K562 (cell line): ENCODE measurements around the gene GAPDH. TPM values are rescaled to one million over a fixed set of nuclear protein-coding genes. Genes with fewer than 3 reads are reported as not detected.

ENCODE experiments used
- ATAC-seq: fragments of 200-7000 bp; cut with Tn5 transposase; 3 replicates; pipeline ENCODE4 v1.9.1; 2020; ENCODE audit warnings: moderate library complexity
- BruUV-seq: library from RNA; stranded (reverse); fragments of 400-500 nt; replicated peaks from 2 replicates; lab custom pipeline; 2021; lab: Mats Ljungman, UMichigan
- CTCF ChIA-PET: fragments of 300-600 bp; formaldehyde crosslinking; extraction: SDS; loops from one replicate; lab custom pipeline; 2021; ENCODE audit warnings: low intra/inter-chr PET ratio; lab: Yijun Ruan, JAX
- POLR2A ChIA-PET: fragments of 300-600, 350-650 bp; sonication (Branson Sonifier 250); formaldehyde crosslinking; extraction: SDS; loops from one replicate; lab custom pipeline; 2021; ENCODE audit warnings: antibody characterized with exemption, inconsistent platforms; lab: Yijun Ruan, JAX
- DNase-seq, 4 experiments: peaks; one replicate each; pipeline versions ENCODE4 v3.0.0 to v3.0.0-alpha.2; 2011 to 2018; ENCODE audit warnings: low spot score in 3 of 4, mixed read lengths in 3 of 4; ENCODE audit errors: extremely low read depth in 1 of 4
- FAIRE-seq: peaks from 2 replicates; lab custom pipeline; 2011; peaks lifted over from hg19 to GRCh38; lab: Jason Lieb, UNC
- H2AFZ ChIP-seq: 2 replicates; pipeline ENCODE4 v1.6.0; 2011; ENCODE audit warnings: low read depth, low read length, control low read depth, inconsistent platforms
- H3K27ac ChIP-seq: fragments of 200-600 bp; 3 replicates; pipeline ENCODE4 v1.8.0; 2011; ENCODE audit warnings: low read depth, mild to moderate bottlenecking, control low read depth, inconsistent platforms, low read length, moderate library complexity, mixed read lengths; ENCODE audit errors: extremely low read depth
- H3K27me3 ChIP-seq, 2 experiments: fragments of 300-600 bp in 1 of 2; 2 replicates in 1 of 2; 3 replicates in 1 of 2; pipeline versions ENCODE4 v1.6.0 to v1.8.0; 2011; ENCODE audit warnings: inconsistent platforms in 2 of 2, low read length in 2 of 2, mild to moderate bottlenecking in 1 of 2, mixed read lengths in 1 of 2, moderate library complexity in 1 of 2; ENCODE audit not compliant: control insufficient read depth in 2 of 2, insufficient read depth in 2 of 2
- H3K36me3 ChIP-seq: fragments of 300-600 bp; 3 replicates; pipeline ENCODE4 v1.8.0; 2011; ENCODE audit warnings: mild to moderate bottlenecking, low read length, inconsistent platforms; ENCODE audit not compliant: control insufficient read depth, insufficient read depth
- H3K4me1 ChIP-seq, 2 experiments: fragments of 200-600 bp in 1 of 2; replicated peaks in 1 of 2; 2 replicates in 1 of 2; 3 replicates in 1 of 2; pipeline versions ENCODE4 v1.5.1 to v1.8.0; 2011; ENCODE audit warnings: inconsistent platforms in 2 of 2, low read length in 2 of 2, mild to moderate bottlenecking in 1 of 2, mixed read lengths in 1 of 2, moderate library complexity in 1 of 2; ENCODE audit not compliant: control insufficient read depth in 2 of 2, insufficient read depth in 2 of 2
- H3K4me2 ChIP-seq: 2 replicates; pipeline ENCODE4 v1.6.1; 2011; ENCODE audit warnings: low read length, control low read depth, inconsistent platforms, mixed read lengths; ENCODE audit not compliant: insufficient read depth
- H3K4me3 ChIP-seq: fragments of 200-600 bp; sonication (generic), shearing (Covaris generic); 2 replicates; pipeline ENCODE4 v1.5.1; 2016; ENCODE audit warnings: control low read depth, inconsistent platforms
- H3K79me2 ChIP-seq: fragments of 200-600 bp; 3 replicates; pipeline ENCODE4 v1.8.0; 2011; ENCODE audit warnings: low read length, inconsistent platforms; ENCODE audit not compliant: control insufficient read depth, insufficient read depth
- H3K9ac ChIP-seq, 2 experiments: 2 replicates each; pipeline versions ENCODE4 v1.6.0 to v1.6.1; 2011; ENCODE audit warnings: low read depth in 2 of 2, low read length in 2 of 2, control low read depth in 1 of 2, inconsistent platforms in 1 of 2, mild to moderate bottlenecking in 1 of 2, mixed read lengths in 1 of 2; ENCODE audit not compliant: insufficient read depth in 1 of 2
- H3K9me1 ChIP-seq: one replicate; pipeline ENCODE4 v1.6.0; 2011; ENCODE audit warnings: inconsistent platforms, mild to moderate bottlenecking, low read length, moderate library complexity; ENCODE audit not compliant: control insufficient read depth, insufficient read depth
- H3K9me3 ChIP-seq: replicated peaks from 2 replicates; pipeline ENCODE4 v1.5.1; 2011; ENCODE audit warnings: low read depth, low read length, inconsistent platforms; ENCODE audit not compliant: control insufficient read depth, insufficient read depth
- H4K20me1 ChIP-seq: replicated peaks from 2 replicates; pipeline ENCODE4 v1.6.1; 2011; ENCODE audit warnings: low read length, inconsistent platforms, mixed read lengths; ENCODE audit not compliant: control insufficient read depth, insufficient read depth
- CREM ChIP-seq: IDR thresholded peaks from 2 replicates; pipeline ENCODE4 v1.6.1; 2014; ENCODE audit warnings: antibody characterized with exemption, low read depth
- DPF2 ChIP-seq: fragments of 450-650 bp; IDR thresholded peaks from 2 replicates; pipeline ENCODE4 v1.6.1; 2016
- HDAC1 ChIP-seq, 2 experiments: fragments of 450-650 bp; IDR thresholded peaks; 2 replicates each; pipeline ENCODE4 v1.6.1; 2016 to 2017; ENCODE audit warnings: inconsistent platforms in 1 of 2, mild to moderate bottlenecking in 1 of 2, moderate library complexity in 1 of 2
- HES1 ChIP-seq: fragments of 450-650 bp; IDR thresholded peaks from 2 replicates; pipeline ENCODE4 v1.6.1; 2016; ENCODE audit warnings: low read depth, mild to moderate bottlenecking, moderate library complexity
- HNRNPL ChIP-seq: fragments of 200-400 bp; formaldehyde crosslinking; IDR thresholded peaks from 2 replicates; pipeline ENCODE4 v1.6.1; 2017; ENCODE audit warnings: low read depth, mild to moderate bottlenecking, low read length
- IFI16 ChIP-seq: fragments of 250-450 bp; sonication (Bioruptor Pico); IDR thresholded peaks from 2 replicates; pipeline ENCODE4 v2.1.2; 2022; ENCODE audit warnings: mild to moderate bottlenecking, inconsistent platforms
- MTA3 ChIP-seq: fragments of 450-650 bp; formaldehyde crosslinking; IDR thresholded peaks from 2 replicates; pipeline ENCODE4 v1.6.1; 2017; ENCODE audit warnings: mild to moderate bottlenecking, borderline replicate concordance
- PATZ1 ChIP-seq: fragments of 250-450 bp; sonication (Bioruptor Pico); IDR thresholded peaks from 2 replicates; pipeline ENCODE4 v1.5.0; 2020; ENCODE audit warnings: mild to moderate bottlenecking, borderline replicate concordance
- RBM39 ChIP-seq: fragments of 200-400 bp; formaldehyde crosslinking; optimal IDR thresholded peaks from 2 replicates; pipeline ENCODE3; 2018; ENCODE audit warnings: low read depth, low read length
- SAFB2 ChIP-seq: fragments of 200-400 bp; formaldehyde crosslinking; IDR thresholded peaks from 2 replicates; pipeline ENCODE4 v1.6.1; 2018; ENCODE audit warnings: borderline replicate concordance, low read length, low read depth, moderate library complexity; ENCODE audit not compliant: severe bottlenecking
- SIN3A ChIP-seq, 2 experiments: fragments of 150-350 bp in 1 of 2; IDR thresholded peaks; 2 replicates each; pipeline ENCODE4 v1.6.1; 2011 to 2016; ENCODE audit warnings: borderline replicate concordance in 2 of 2, low read depth in 2 of 2, low read length in 2 of 2, mild to moderate bottlenecking in 2 of 2, moderate library complexity in 2 of 2; ENCODE audit not compliant: control insufficient read depth in 1 of 2
- TBP ChIP-seq: optimal IDR thresholded peaks from 2 replicates; pipeline ENCODE3; 2011; ENCODE audit warnings: low read depth, low read length, improper control_type of control experiment
- TRIM28 ChIP-seq: fragments of 450-650 bp; IDR thresholded peaks from 2 replicates; pipeline ENCODE4 v1.6.1; 2017
- ZBTB1 ChIP-seq: sonication (generic); formaldehyde crosslinking; IDR thresholded peaks from 2 replicates; pipeline ENCODE4 v1.8.1; 2023; ENCODE audit warnings: missing genetic modification reagents, low read depth, mild to moderate bottlenecking, borderline replicate concordance
- ZBTB17 ChIP-seq: fragments of 450-650 bp; formaldehyde crosslinking; IDR thresholded peaks from 2 replicates; pipeline ENCODE4 v1.4.0; 2020; ENCODE audit warnings: mild to moderate bottlenecking
- ZNF449 ChIP-seq: fragments of 250-450 bp; sonication (Bioruptor Pico); IDR thresholded peaks from 2 replicates; pipeline ENCODE4 v1.8.0; 2022; ENCODE audit warnings: moderate library complexity, mild to moderate bottlenecking, inconsistent platforms
- ZNF778 ChIP-seq: fragments of 450-650 bp; formaldehyde crosslinking; IDR thresholded peaks from 2 replicates; pipeline ENCODE4 v1.4.0; 2020; ENCODE audit warnings: mild to moderate bottlenecking, moderate library complexity
- ZNF785 ChIP-seq: fragments of 250-450 bp; sonication (Bioruptor Pico); IDR thresholded peaks from 2 replicates; pipeline ENCODE4 v1.4.0; 2020; ENCODE audit warnings: mild to moderate bottlenecking
- WGBS: fragments of 100-300 bp; shearing (Covaris generic); methylation state at CpG from one replicate; pipeline ENCODE4 v1.1.6; 2016; ENCODE audit warnings: low coverage, mixed read lengths; ENCODE audit not compliant: insufficient coverage; ENCODE audit errors: missing lambda C conversion rate; 5-methylcytosine and 5-hydroxymethylcytosine counted together
- in situ Hi-C: fragments of 300-500 bp; cut with MboI; formaldehyde crosslinking; loops from 4 replicates; pipeline ENCODE4 v1.15.0; 2018; ENCODE audit warnings: inconsistent platforms, mixed read lengths
- intact Hi-C: fragments of 100-400 bp; cut with micrococcal nuclease; formaldehyde crosslinking; loops from 2 replicates; pipeline ENCODE4 v1.14.2; 2022
- polyA plus RNA-seq, 8 experiments: library from polyadenylated mRNA; depleted of rRNA in 4 of 8; stranded (reverse) in 5 of 8; unstranded in 3 of 8; fragments of >200 nt; fragmentation: Nextera tagmentation in 2 of 8; fragmentation: Illumina TruSeq in 1 of 8; extraction: Ambion mirVana in 2 of 8; extraction: Trizol in 1 of 8; gene quantifications; 2 replicates each; pipeline versions ENCODE4 v1.2.1 to v1.2.3, GENCODE V29; 2011 to 2014; ENCODE audit warnings: inconsistent platforms in 1 of 8, missing spikeins in 1 of 8
- total RNA-seq, 7 experiments: library from RNA; depleted of rRNA in 6 of 7; stranded (reverse); fragments of >200 nt in 6 of 7; fragmentation: Illumina TruSeq in 2 of 7; extraction: Trizol in 2 of 7; gene quantifications; 2 replicates each; pipeline versions ENCODE4 v1.2.1 to v1.2.3, GENCODE V29; 2011 to 2021; ENCODE audit warnings: low replicate concordance in 1 of 7

Gene GAPDH
- total and polyA plus RNA-seq, 9 of the 15 experiments (the other 6 are each of a cell fraction or from before 2014, with no cell fraction given) = 2,206 to 6,793 (median 4,217) TPM

DNA sequence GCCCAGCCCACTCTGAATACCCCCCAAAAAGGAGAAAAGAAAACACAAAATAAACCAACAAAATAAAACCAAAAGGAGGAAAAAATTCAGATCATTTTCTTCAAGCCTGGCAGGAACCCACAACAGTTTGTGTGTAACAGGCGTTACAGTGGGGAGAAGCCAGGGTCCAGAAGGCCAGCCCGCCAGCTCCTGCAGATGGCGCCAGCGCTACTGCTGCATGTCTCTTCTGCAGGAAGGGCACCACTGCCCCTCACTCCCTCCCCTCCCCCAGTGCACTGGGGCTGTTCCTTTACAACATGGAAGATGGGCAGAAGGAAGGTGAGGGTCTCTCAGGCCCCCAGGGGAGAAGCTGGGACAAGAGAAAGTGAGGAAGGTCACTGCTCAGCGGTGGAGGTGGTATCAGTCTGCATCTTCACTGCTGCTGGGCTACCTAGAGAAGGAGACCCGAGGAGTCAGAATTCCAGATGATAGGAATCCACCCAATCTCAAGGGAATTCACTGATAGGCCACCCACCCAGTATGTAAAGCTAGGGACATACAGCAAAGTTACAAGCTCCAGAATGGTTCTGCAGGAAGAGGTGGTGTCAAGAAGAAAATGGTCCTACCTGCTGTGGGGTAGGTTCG lies 36.1 kb downstream of the GAPDH start (continued):
- TF ChIP-seq ZNF449 (CRISPR knock-in tag) = no peak
- no peak for TF ChIP-seq DPF2
- TF ChIP-seq HDAC1 (IDR thresholded peaks at IDR 0.05) = no peak
- TF ChIP-seq RBM39 = no peak
- TF ChIP-seq IFI16 = no peak
- TF ChIP-seq CREM = 0 out of 2 replicates have a peak, but pooled peaks have one; percentile 7

GRCh38 chr12:6573001-6573400 lies 38.7 kb downstream of the GAPDH start:
- POLR2A ChIA-PET = interaction anchor here (1.1 kb wide), 1 partner anchor 33 kb away, joined by 6 read pairs; no protein-coding TSS in a partner anchor
- Histone ChIP-seq H3K9ac (no peak overlapping the region), H3K4me2 (no peak overlapping the region), H4K20me1 (no peaks in the 10 kb centered on the region), H3K4me3 (no peak overlapping the region), H3K27ac (no peak overlapping the region), H3K27me3 (no peaks in the 10 kb centered on the region), H3K36me3 (peaks cover 80% of the 10 kb centered on the region), H3K79me2 (peaks cover 5% of the 10 kb centered on the region), H3K4me1 (peaks cover 0 to 14% of the 10 kb centered on the region in 2 experiments; a peak in 2 of 5 replicates), H3K9me1 (no peaks in the 10 kb centered on the region), H2AFZ (no peak overlapping the region), H3K9me3 (no peaks in the 10 kb centered on the region)
- no peak for DNase-seq
- ATAC-seq = no peak
- 89% methylated on average over 7 of the region's 8 CpGs for WGBS
- no peak for FAIRE-seq
- CTCF ChIA-PET = no interaction called here
- TF ChIP-seq MTA3 (no peak), SAFB2 (no peak), ZNF785 (CRISPR knock-in tag) (no peak), ZNF778 (CRISPR knock-in tag) (no peak), TRIM28 (no peak), ZBTB1 (CRISPR knock-in tag) (no peak), HES1 (no peak), HNRNPL (no peak), ZBTB17 (CRISPR knock-in tag) (no peak), PATZ1 (CRISPR knock-in tag) (no peak), RBM39 (no peak), TBP (no peak), SIN3A (IDR thresholded peaks at IDR 0.05; ENCODE audit: borderline replicate concordance in 2 of 2, control insufficient read depth in 1 of 2, low read depth in 2 of 2, low read length in 2 of 2) (no peak)
- intact Hi-C loops = no loop called here
- in situ Hi-C loops = no loop called here
- no TSS peak for BruUV-seq
